Pons (tissue), 1 donor: Measurements from ENCODE around the gene TUBA3E.
"Not testable (repeated sequence)": the region's sequence is repeated elsewhere in the genome, so short reads cannot be mapped to it uniquely, and the experiment has no call there.

Experiments used
- DNase-seq: peaks from one replicate; pipeline ENCODE4 v3.0.0-alpha.2; 2016; ENCODE audit warnings: low spot score

The TUBA3E gene

GRCh38 chr2:130143266-130144039 is 54.8 kb downstream of the TUBA3E start:
- not testable (repeated sequence) for DNase-seq

GRCh38 chr2:130142396-130143265 is 55.6 kb downstream of the TUBA3E start:
- not testable (repeated sequence) for DNase-seq
